Measurements from ENCODE around the gene MLF2. TPM values are rescaled to one million over a fixed set of nuclear protein-coding genes. Genes with fewer than 3 reads are reported as not detected.

The MLF2 gene
- total and polyA plus RNA-seq, 10 of the 15 experiments (the other 5 are each of a cell fraction or from before 2014, with no cell fraction given) = 13.5 to 222 (median 130) TPM

DNA sequence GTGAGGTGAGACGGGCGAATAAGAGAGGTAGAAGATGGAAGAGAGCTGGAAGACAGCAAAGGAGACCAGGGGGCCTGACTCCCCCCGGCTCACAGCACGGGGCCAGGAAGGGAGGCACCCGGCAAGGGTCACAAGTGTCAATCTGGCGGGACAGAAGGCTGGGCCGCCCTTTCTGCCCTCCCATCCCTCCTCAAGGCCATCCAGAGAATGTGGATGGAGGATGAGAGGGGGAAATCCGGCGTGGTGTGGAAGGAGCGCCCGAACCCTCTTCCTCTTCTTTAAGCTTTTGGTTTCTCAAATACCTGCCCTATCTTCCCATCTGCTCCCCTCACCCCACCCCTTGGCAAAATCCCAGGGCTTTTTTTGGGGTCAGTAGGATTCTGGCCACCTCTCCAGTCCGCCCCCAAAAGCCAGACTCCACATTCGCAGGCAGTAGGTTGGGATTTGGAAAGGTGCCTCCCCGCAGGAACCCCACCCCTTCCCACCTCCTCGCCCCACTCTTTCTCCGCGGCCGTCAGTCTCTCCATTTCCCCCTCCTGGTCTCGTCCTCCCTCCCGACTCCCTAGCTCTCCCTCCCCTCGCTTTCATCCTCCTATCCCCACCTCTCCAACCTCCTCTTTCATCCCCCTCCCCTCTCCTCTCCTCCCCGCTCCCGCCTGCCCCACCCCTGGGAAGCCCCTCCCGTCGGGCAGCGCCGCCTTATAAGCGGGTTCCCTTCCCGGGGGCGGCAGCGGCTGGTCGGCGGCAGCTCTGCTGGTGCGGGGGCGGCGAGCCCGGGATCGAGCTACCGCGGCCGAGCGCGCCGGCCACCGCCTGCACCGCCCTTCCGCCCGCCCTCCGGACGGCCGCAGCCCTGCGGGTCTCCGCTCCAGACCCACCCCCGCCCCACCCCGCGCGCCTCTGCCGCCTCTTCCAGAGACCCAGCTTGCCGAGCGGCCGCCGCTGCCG lies 13.0 kb upstream of the MLF2 start, which contains the start of gene PTMS:
Gene PTMS, plus strand, starts transcription at position 730 of the 948 bp plus-strand sequence. CDS start 343 bp downstream, outside the sequence.
- BruUV-seq (replicated peaks) = TSS peak; percentile 74
- 0 out of 2 replicates have a peak, but pooled peaks have one; percentile 13 for TF ChIP-seq TCF3 (IDR thresholded peaks at IDR 0.05; ENCODE audit: borderline replicate concordance, insufficient read depth, low read depth, low read length)
- TF ChIP-seq SUPT20H (IDR thresholded peaks at IDR 0.05; ENCODE audit: borderline replicate concordance, control insufficient read depth, low read depth, low read length) = no peak
- TF ChIP-seq, protein P1, sequence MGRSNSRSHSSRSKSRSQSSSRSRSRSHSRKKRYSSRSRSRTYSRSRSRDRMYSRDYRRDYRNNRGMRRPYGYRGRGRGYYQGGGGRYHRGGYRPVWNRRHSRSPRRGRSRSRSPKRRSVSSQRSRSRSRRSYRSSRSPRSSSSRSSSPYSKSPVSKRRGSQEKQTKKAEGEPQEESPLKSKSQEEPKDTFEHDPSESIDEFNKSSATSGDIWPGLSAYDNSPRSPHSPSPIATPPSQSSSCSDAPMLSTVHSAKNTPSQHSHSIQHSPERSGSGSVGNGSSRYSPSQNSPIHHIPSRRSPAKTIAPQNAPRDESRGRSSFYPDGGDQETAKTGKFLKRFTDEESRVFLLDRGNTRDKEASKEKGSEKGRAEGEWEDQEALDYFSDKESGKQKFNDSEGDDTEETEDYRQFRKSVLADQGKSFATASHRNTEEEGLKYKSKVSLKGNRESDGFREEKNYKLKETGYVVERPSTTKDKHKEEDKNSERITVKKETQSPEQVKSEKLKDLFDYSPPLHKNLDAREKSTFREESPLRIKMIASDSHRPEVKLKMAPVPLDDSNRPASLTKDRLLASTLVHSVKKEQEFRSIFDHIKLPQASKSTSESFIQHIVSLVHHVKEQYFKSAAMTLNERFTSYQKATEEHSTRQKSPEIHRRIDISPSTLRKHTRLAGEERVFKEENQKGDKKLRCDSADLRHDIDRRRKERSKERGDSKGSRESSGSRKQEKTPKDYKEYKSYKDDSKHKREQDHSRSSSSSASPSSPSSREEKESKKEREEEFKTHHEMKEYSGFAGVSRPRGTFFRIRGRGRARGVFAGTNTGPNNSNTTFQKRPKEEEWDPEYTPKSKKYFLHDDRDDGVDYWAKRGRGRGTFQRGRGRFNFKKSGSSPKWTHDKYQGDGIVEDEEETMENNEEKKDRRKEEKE (IDR thresholded peaks at IDR 0.05) = no peak
- peak; percentile 57; the same call in 1 of the 2 replicates for TF ChIP-seq IKZF1 (conservative IDR thresholded peaks at IDR 0.05)
- peak in 1 of 2 experiments; percentile 96; a peak in 2 of 3 replicates for TF ChIP-seq EGR1 (IDR thresholded peaks at IDR 0.05; ENCODE audit: borderline replicate concordance in 1 of 2, low read depth in 2 of 2, low read length in 2 of 2)
- TF ChIP-seq, protein P2, sequence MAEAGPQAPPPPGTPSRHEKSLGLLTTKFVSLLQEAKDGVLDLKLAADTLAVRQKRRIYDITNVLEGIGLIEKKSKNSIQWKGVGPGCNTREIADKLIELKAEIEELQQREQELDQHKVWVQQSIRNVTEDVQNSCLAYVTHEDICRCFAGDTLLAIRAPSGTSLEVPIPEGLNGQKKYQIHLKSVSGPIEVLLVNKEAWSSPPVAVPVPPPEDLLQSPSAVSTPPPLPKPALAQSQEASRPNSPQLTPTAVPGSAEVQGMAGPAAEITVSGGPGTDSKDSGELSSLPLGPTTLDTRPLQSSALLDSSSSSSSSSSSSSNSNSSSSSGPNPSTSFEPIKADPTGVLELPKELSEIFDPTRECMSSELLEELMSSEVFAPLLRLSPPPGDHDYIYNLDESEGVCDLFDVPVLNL (IDR thresholded peaks at IDR 0.05; ENCODE audit: low read depth, low read length) = no peak
- TF ChIP-seq ZBED1 (IDR thresholded peaks at IDR 0.05; ENCODE audit: borderline replicate concordance) = no peak
- peak; percentile 17; the same call in 1 of the 2 replicates for TF ChIP-seq HDGF (IDR thresholded peaks at IDR 0.05)
- peak; percentile 4; the same call in 1 of the 2 replicates for TF ChIP-seq YY1 (IDR thresholded peaks at IDR 0.05; ENCODE audit: low read depth, low read length)
- TF ChIP-seq HDAC6 (IDR thresholded peaks at IDR 0.05; ENCODE audit: unreplicated experiment) = no peak
- no peak for TF ChIP-seq NR2C2 (IDR thresholded peaks at IDR 0.05; ENCODE audit: borderline replicate concordance, control insufficient read depth, insufficient read length, low read depth)
- peak; percentile 43 to 44; a peak in 2 of 4 replicates for TF ChIP-seq IKZF2 (IDR thresholded peaks at IDR 0.05)
- TF ChIP-seq, protein P3, sequence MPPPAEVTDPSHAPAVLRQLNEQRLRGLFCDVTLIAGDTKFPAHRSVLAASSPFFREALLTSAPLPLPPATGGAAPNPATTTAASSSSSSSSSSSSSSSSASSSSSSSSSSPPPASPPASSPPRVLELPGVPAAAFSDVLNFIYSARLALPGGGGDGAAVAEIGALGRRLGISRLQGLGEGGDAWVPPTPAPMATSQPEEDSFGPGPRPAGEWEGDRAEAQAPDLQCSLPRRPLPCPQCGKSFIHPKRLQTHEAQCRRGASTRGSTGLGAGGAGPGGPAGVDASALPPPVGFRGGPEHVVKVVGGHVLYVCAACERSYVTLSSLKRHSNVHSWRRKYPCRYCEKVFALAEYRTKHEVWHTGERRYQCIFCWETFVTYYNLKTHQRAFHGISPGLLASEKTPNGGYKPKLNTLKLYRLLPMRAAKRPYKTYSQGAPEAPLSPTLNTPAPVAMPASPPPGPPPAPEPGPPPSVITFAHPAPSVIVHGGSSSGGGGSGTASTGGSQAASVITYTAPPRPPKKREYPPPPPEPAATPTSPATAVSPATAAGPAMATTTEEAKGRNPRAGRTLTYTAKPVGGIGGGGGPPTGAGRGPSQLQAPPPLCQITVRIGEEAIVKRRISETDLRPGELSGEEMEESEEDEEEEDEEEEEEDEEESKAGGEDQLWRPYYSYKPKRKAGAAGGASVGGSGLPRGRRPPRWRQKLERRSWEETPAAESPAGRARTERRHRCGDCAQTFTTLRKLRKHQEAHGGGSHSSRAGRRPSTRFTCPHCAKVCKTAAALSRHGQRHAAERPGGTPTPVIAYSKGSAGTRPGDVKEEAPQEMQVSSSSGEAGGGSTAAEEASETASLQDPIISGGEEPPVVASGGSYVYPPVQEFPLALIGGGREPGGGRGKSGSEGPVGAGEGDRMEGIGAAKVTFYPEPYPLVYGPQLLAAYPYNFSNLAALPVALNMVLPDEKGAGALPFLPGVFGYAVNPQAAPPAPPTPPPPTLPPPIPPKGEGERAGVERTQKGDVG (CRISPR knock-in tag; IDR thresholded peaks at IDR 0.05) = no peak

More for the DNA sequence above, 13.0 kb upstream of the MLF2 start, which contains the start of gene PTMS:
- H3K27ac ChIP-seq (ENCODE audit: control insufficient read depth, insufficient read depth) = peak within 1 kb of the TSS; percentile 65
- no peaks in the 10 kb centered on the region for H3K27me3 ChIP-seq (replicated peaks in 1 of 2; ENCODE audit: control insufficient read depth in 2 of 2, insufficient read depth in 2 of 2, low read length in 1 of 2)
- SMC1A ChIA-PET (ENCODE audit: uncharacterized antibody, unreplicated experiment) = interaction anchor here (0.7 to 4.2 kb wide), 6 partner anchors 11 to 84 kb away, joined by 3 to 39 read pairs (median 6); partner anchors contain the start of gene MLF2
- RAD21 ChIA-PET (ENCODE audit: unreplicated experiment) = interaction anchor here (0.7 to 4.1 kb wide), 15 partner anchors 8 to 85 kb away, joined by 3 to 51 read pairs (median 4); partner anchors contain the start of genes CDCA3, COPS7A, MLF2 and USP5
- POLR2A ChIA-PET = interaction anchor here (0.6 to 3.2 kb wide), 19 partner anchors 8 to 463 kb away, joined by 3 to 60 read pairs (median 5); partner anchors contain the start of genes CD4, CDCA3, COPS7A and MLF2
- 26% methylated on average over 17 of the region's 63 CpGs for WGBS (ENCODE audit: insufficient coverage, insufficient replicate concordance, low lambda C conversion rate, missing lambda C conversion rate)
- intact Hi-C loops (cut with micrococcal nuclease; ENCODE audit: unreplicated experiment) (no loop called here), in situ Hi-C loops (cut with MboI) (no loop called here)
- no peaks in the 10 kb centered on the region for H3K9me3 ChIP-seq (replicated peaks; ENCODE audit: control insufficient read depth, insufficient read depth, low read length)
- peak; percentile 13 for FAIRE-seq
- DNase-seq (ENCODE audit: low read depth, low spot score) = no peak
- CTCF ChIA-PET = interaction anchor here (0.6 to 3.5 kb wide), 15 partner anchors 7 to 212 kb away, joined by 3 to 67 read pairs (median 5); partner anchors contain the start of genes CD4, CDCA3, COPS7A and MLF2
- H4K20me1 ChIP-seq (ENCODE audit: control insufficient read depth, insufficient read depth) = no peaks in the 10 kb centered on the region
- peak within 1 kb of the TSS; percentile 89 for H3K4me2 ChIP-seq (ENCODE audit: control insufficient read depth, insufficient read depth)
- H2AFZ ChIP-seq (ENCODE audit: control insufficient read depth, low read depth, low read length) = peak within 1 kb of the TSS; percentile 75
- peak within 1 kb of the TSS; percentile 83 for H3K4me3 ChIP-seq
- H3K36me3 ChIP-seq (ENCODE audit: control insufficient read depth in 2 of 2, insufficient read depth in 2 of 2, low read length in 1 of 2) = no peaks in the 10 kb centered on the region
- peak; percentile 5 for ATAC-seq
- H3K79me2 ChIP-seq (ENCODE audit: control insufficient read depth, insufficient read depth, low read length) = peaks cover 16% of the 10 kb centered on the region
- peak within 1 kb of the TSS; percentile 72 for H3K9ac ChIP-seq (ENCODE audit: control insufficient read depth, insufficient read depth, low read length)
- H3K4me1 ChIP-seq (ENCODE audit: control insufficient read depth, insufficient read depth, low read length) = peaks cover 30% of the 10 kb centered on the region

Data from GM12878 (cell line).